Keratinocyte (primary cell): Measurements from ENCODE around the gene PAPOLA. TPM values are rescaled to one million over a fixed set of nuclear protein-coding genes. Genes with fewer than 3 reads are reported as not detected.

Experiments used
- DNase-seq: peaks from one replicate; pipeline ENCODE4 v3.0.0-alpha.2; 2011; ENCODE audit warnings: low read depth, missing footprints, low spot score
- FAIRE-seq: peaks from 2 replicates; lab custom pipeline; 2011; peaks lifted over from hg19 to GRCh38; lab: Jason Lieb, UNC
- H2AFZ ChIP-seq: 2 replicates; pipeline ENCODE4 v1.6.0; 2012; ENCODE audit warnings: low read length, control low read depth, inconsistent platforms; ENCODE audit not compliant: control insufficient read depth
- H3K27ac ChIP-seq: 2 replicates; pipeline ENCODE4 v1.5.1; 2011; ENCODE audit warnings: low read length; ENCODE audit not compliant: control insufficient read depth, insufficient read depth
- H3K27me3 ChIP-seq: 3 replicates; pipeline ENCODE4 v1.6.0; 2011; ENCODE audit warnings: low read length; ENCODE audit not compliant: control insufficient read depth, insufficient read depth; ENCODE audit errors: extremely low read depth
- H3K36me3 ChIP-seq, 2 experiments: 2 replicates in 1 of 2; 3 replicates in 1 of 2; pipeline ENCODE4 v1.5.1; 2011; ENCODE audit warnings: low read length in 2 of 2, mild to moderate bottlenecking in 1 of 2; ENCODE audit not compliant: control insufficient read depth in 2 of 2, insufficient read depth in 2 of 2; ENCODE audit errors: extremely low read depth in 1 of 2
- H3K4me1 ChIP-seq: 3 replicates; pipeline ENCODE4 v1.5.1; 2011; ENCODE audit warnings: low read length; ENCODE audit not compliant: control insufficient read depth, insufficient read depth; ENCODE audit errors: extremely low read depth
- H3K4me2 ChIP-seq: 3 replicates; pipeline ENCODE4 v1.6.0; 2011; ENCODE audit warnings: low read depth, low read length; ENCODE audit not compliant: control insufficient read depth, insufficient read depth; ENCODE audit errors: extremely low read depth
- H3K4me3 ChIP-seq, 3 experiments: fragments of 200-600 bp in 1 of 3; sonication (generic) in 1 of 3; 2 replicates in 2 of 3; 3 replicates in 1 of 3; pipeline ENCODE4 v1.5.1; 2011 to 2016; ENCODE audit warnings: low read length in 3 of 3, mild to moderate bottlenecking in 3 of 3, control low read depth in 2 of 3, inconsistent platforms in 1 of 3, low read depth in 1 of 3, mixed read lengths in 1 of 3, mixed run types in 1 of 3, moderate library complexity in 1 of 3; ENCODE audit not compliant: control insufficient read depth in 2 of 3, insufficient read depth in 2 of 3; ENCODE audit errors: extremely low read depth in 1 of 3
- H3K79me2 ChIP-seq: 2 replicates; pipeline ENCODE4 v1.6.0; 2012; ENCODE audit warnings: low read length; ENCODE audit not compliant: control insufficient read depth, insufficient read depth
- H3K9ac ChIP-seq: 3 replicates; pipeline ENCODE4 v1.6.0; 2011; ENCODE audit warnings: low read length; ENCODE audit not compliant: control insufficient read depth, insufficient read depth; ENCODE audit errors: extremely low read depth
- H3K9me1 ChIP-seq: 3 replicates; pipeline ENCODE4 v1.6.0; 2011; ENCODE audit warnings: low read length; ENCODE audit not compliant: control insufficient read depth, insufficient read depth; ENCODE audit errors: extremely low read depth
- H3K9me3 ChIP-seq: 2 replicates; pipeline ENCODE4 v1.5.1; 2012; ENCODE audit warnings: low read depth, low read length; ENCODE audit not compliant: control insufficient read depth
- H4K20me1 ChIP-seq: 3 replicates; pipeline ENCODE4 v1.6.0; 2011; ENCODE audit warnings: low read length; ENCODE audit not compliant: control insufficient read depth, insufficient read depth; ENCODE audit errors: extremely low read depth
- CTCF ChIP-seq, 3 experiments: IDR thresholded peaks in 1 of 3; conservative IDR thresholded peaks in 1 of 3; optimal IDR thresholded peaks in 1 of 3; 2 replicates in 2 of 3; 3 replicates in 1 of 3; pipeline versions ENCODE3 to v1.5.1; 2011; ENCODE audit warnings: low read length in 3 of 3, mild to moderate bottlenecking in 3 of 3, moderate library complexity in 2 of 3, control low read depth in 1 of 3, inconsistent platforms in 1 of 3; ENCODE audit not compliant: insufficient read depth in 2 of 3; ENCODE audit errors: extremely low read depth in 1 of 3
- EZH2 ChIP-seq: IDR thresholded peaks from one replicate; pipeline ENCODE4 v1.6.1; 2012; ENCODE audit warnings: inconsistent platforms, mild to moderate bottlenecking, low read length, moderate library complexity
- dilution Hi-C: fragments of 300-500 bp; cut with MboI; formaldehyde crosslinking; loops from one replicate; pipeline ENCODE4 v1.7.0; 2020; ENCODE audit warnings: low sequenced_read_pairs; ENCODE audit not compliant: extremely low pct_ligation_motif_present
- polyA plus RNA-seq, 5 experiments: library from polyadenylated mRNA; depleted of rRNA in 3 of 5; stranded (reverse) in 3 of 5; stranded (forward) in 1 of 5; unstranded in 1 of 5; fragments of >200 nt; gene quantifications; 1 replicate in 1 of 5; 2 replicates in 3 of 5; 3 replicates in 1 of 5; pipeline versions ENCODE4 v1.2.1 to v1.2.3, GENCODE V29; 2011 to 2012; ENCODE audit warnings: missing spikeins in 2 of 5, low read depth in 1 of 5, low replicate concordance in 1 of 5

PAPOLA gene
- polyA plus RNA-seq, 1 donor (not counting 4 experiments of a cell fraction or from before 2014, with no cell fraction given): 154 TPM

- Histone ChIP-seq H4K20me1 (peaks cover 29% of the 10 kb centered on the region), H3K4me3 (no peak overlapping the region), H3K4me2 (no peak overlapping the region), H3K9me3 (no peaks in the 10 kb centered on the region), H3K9me1 (peaks cover 8% of the 10 kb centered on the region), H3K36me3 (peaks cover 0 to 7% of the 10 kb centered on the region in 2 experiments), H3K27ac (no peak overlapping the region), H3K27me3 (no peaks in the 10 kb centered on the region), H3K4me1 (peaks cover 15% of the 10 kb centered on the region), H3K9ac (no peak overlapping the region), H3K79me2 (peaks cover 98% of the 10 kb centered on the region), H2AFZ (no peak overlapping the region)
- dilution Hi-C loops: no loop called here
- TF ChIP-seq CTCF (optimal IDR thresholded peaks at IDR 0.05 in 1 of 3, IDR thresholded peaks at IDR 0.05 in 1 of 3, conservative IDR thresholded peaks at IDR 0.05 in 1 of 3; ENCODE audit: extremely low read depth in 1 of 3, insufficient read depth in 2 of 3, low read length in 3 of 3) (no peak), EZH2 (no peak)
- DNase-seq (no peak), FAIRE-seq (no peak)
These were observed 7.4 kb downstream of the PAPOLA start for GRCh38 chr14:96509457-96510090.

GRCh38 chr14:96511146-96511545 lies 9.0 kb downstream of the PAPOLA start:
- Histone ChIP-seq H3K4me2 (no peak overlapping the region), H3K27ac (no peak overlapping the region), H3K4me1 (peaks cover 6% of the 10 kb centered on the region), H4K20me1 (peaks cover 21% of the 10 kb centered on the region), H3K36me3 (peaks cover 0 to 2% of the 10 kb centered on the region in 2 experiments), H3K79me2 (peaks cover 98% of the 10 kb centered on the region), H3K27me3 (no peaks in the 10 kb centered on the region), H3K9me3 (no peaks in the 10 kb centered on the region), H2AFZ (no peak overlapping the region), H3K9me1 (peaks cover 2% of the 10 kb centered on the region), H3K4me3 (no peak overlapping the region), H3K9ac (no peak overlapping the region)
- TF ChIP-seq EZH2 (no peak), CTCF (optimal IDR thresholded peaks at IDR 0.05 in 1 of 3, IDR thresholded peaks at IDR 0.05 in 1 of 3, conservative IDR thresholded peaks at IDR 0.05 in 1 of 3; ENCODE audit: extremely low read depth in 1 of 3, insufficient read depth in 2 of 3, low read length in 3 of 3) (no peak)
- FAIRE-seq (no peak), DNase-seq (no peak)
- dilution Hi-C loops: no loop called here
